Choroid plexus epithelial cell (primary cell): ENCODE data around the gene FANCI.

ENCODE experiments used
- DNase-seq: peaks from one replicate; pipeline ENCODE4 v3.0.0-alpha.2; 2010; ENCODE audit warnings: low read depth
- H3K4me3 ChIP-seq: 2 replicates; pipeline ENCODE4 v1.5.1; 2011; ENCODE audit warnings: low read depth, mild to moderate bottlenecking, control low read depth, low read length, moderate library complexity
- TF ChIP-seq, protein P1 (sequence below): conservative IDR thresholded peaks from 2 replicates; pipeline ENCODE4 v1.5.1; 2011; ENCODE audit warnings: low read depth, mild to moderate bottlenecking, control low read depth, inconsistent platforms, low read length, moderate library complexity

The FANCI gene

DNA sequence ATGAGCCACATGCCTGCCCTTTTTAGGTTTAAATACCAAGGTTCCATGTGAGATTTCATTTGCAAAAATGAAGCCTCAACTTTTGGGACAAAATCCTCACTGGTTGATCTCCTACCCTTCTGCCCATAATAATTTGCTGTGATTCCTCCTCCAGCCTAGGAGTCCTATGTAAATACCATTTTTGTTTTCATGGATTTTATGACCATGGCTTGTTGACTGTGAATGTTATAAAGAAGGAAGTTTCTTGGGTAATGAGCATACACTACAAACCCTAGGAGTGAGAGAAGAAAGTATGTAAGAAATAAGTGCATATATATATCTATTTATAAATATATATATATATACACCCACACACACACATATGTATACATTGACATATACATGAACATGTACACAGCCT lies 35.5 kb upstream of the FANCI start:
- TF ChIP-seq, protein P1, sequence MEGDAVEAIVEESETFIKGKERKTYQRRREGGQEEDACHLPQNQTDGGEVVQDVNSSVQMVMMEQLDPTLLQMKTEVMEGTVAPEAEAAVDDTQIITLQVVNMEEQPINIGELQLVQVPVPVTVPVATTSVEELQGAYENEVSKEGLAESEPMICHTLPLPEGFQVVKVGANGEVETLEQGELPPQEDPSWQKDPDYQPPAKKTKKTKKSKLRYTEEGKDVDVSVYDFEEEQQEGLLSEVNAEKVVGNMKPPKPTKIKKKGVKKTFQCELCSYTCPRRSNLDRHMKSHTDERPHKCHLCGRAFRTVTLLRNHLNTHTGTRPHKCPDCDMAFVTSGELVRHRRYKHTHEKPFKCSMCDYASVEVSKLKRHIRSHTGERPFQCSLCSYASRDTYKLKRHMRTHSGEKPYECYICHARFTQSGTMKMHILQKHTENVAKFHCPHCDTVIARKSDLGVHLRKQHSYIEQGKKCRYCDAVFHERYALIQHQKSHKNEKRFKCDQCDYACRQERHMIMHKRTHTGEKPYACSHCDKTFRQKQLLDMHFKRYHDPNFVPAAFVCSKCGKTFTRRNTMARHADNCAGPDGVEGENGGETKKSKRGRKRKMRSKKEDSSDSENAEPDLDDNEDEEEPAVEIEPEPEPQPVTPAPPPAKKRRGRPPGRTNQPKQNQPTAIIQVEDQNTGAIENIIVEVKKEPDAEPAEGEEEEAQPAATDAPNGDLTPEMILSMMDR = no peak
- DNase-seq = no peak
- H3K4me3 ChIP-seq = no peak overlapping the region

- TF ChIP-seq, protein P1 = no peak
- no peak for DNase-seq
- no peak overlapping the region for H3K4me3 ChIP-seq
Observed at GRCh38 chr15:89209057-89209456, 34.7 kb upstream of the FANCI start.

DNA sequence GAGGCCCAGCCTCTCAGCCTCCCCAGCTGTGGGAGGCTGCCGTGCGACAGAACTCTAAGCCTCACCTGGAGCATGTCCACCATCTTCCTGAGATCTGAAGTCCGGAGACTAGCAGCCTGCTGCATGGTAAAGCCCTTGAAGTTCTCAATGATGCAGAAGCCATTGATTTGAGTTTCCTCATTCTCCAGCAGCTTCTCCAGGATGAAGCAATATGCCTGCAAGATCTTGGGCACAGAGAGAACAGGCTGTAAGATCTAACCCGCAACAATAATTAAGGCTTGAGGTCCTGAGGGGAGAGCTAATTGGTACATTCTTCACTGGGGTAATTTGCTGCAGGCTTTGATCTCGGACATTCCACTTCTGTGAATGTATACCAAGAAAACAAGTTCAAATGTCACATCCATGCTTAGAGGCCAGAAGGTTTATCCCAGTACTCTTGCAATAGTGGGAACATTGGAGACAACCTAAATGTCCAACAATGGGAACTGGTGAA lies 32.1 kb upstream of the FANCI start:
- TF ChIP-seq, protein P1 = no peak
- H3K4me3 ChIP-seq = no peak overlapping the region
- DNase-seq = no peak

GRCh38 chr15:89215627-89216026 lies 28.2 kb upstream of the FANCI start:
- H3K4me3 ChIP-seq = no peak overlapping the region
- no peak for DNase-seq
- TF ChIP-seq, protein P1 = no peak

DNA sequence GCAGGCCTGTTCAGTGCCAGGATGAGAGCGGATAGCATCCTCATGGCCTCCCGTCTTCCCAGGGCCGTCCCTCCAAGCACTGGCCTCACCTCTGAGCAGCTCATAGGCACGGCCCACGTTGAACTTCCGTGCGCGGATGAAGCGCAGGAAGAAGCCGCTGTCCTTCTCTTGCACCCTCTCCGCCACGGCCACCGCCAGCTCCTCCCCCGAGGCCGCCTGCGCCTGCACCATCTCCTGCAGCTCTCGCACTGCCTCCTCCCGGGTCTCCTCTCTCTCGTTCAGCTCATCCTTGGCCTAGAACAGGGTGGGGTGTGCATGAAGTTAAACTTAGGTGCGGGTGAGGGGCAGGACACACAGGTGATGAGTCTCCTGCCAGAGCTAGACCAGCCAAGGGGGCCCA lies 26.7 kb upstream of the FANCI start:
- no peak for DNase-seq
- H3K4me3 ChIP-seq = no peak overlapping the region
- TF ChIP-seq, protein P1 = no peak

GRCh38 chr15:89217686-89218376 lies 25.9 kb upstream of the FANCI start:
- TF ChIP-seq, protein P1 = no peak
- no peak overlapping the region for H3K4me3 ChIP-seq
- no peak for DNase-seq

DNA sequence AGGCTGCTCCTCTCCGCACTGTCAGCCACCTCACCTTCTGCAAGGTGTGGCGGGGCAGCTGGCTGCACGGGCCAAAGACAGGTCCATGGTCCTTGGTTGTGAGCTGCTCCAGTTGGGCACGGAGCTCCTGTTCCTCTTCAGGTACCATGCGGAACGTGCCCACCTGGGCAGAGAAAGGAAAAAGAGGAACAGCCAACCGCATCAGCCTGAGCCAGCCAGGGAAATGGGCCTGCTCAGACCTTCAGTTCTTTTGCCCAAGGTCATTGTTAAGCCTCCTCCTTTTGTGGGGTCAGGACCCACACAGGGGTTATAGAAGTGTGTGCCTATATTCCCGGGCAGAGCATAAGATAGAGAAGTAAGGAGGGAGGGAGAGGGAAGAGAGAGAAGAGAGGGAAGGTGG lies 25.2 kb upstream of the FANCI start:
- TF ChIP-seq, protein P1 = no peak

More for the DNA sequence above, 25.2 kb upstream of the FANCI start:
- no peak overlapping the region for H3K4me3 ChIP-seq
- DNase-seq = no peak
